GM19238 (cell line): Measurements from ENCODE around the gene NARF.
A peak's percentile ranks its signal among the peaks of the same experiment; 100 is the strongest.
"Not testable (repeated sequence)": the region's sequence is repeated elsewhere in the genome, so short reads cannot be mapped to it uniquely, and the experiment has no call there.

Experiments used
- DNase-seq: peaks from one replicate; pipeline ENCODE4 v3.0.0; 2011; ENCODE audit warnings: low spot score; ENCODE audit not compliant: insufficient read length

The NARF gene

GRCh38 chr17:82496529-82497434 lies 38.2 kb downstream of the NARF start:
- DNase-seq: peak; percentile 83

- DNase-seq: no peak
These were observed 39.2 kb downstream of the NARF start for GRCh38 chr17:82497483-82498405.

GRCh38 chr17:82502207-82502606 lies 43.7 kb downstream of the NARF start:
- no peak for DNase-seq

GRCh38 chr17:82503094-82503727 lies 44.7 kb downstream of the NARF start:
- DNase-seq: no peak

GRCh38 chr17:82503728-82504308 lies 45.3 kb downstream of the NARF start:
- no peak for DNase-seq

- no peak for DNase-seq
These were observed 46.8 kb downstream of the NARF start for GRCh38 chr17:82505296-82505695.

- peak; percentile 42 for DNase-seq
These were observed 47.9 kb downstream of the NARF start for GRCh38 chr17:82506402-82506801.

GRCh38 chr17:82507631-82508175 lies 49.2 kb downstream of the NARF start:
- DNase-seq: no peak

- not testable (repeated sequence) for DNase-seq
These were observed 53.1 kb downstream of the NARF start for GRCh38 chr17:82511642-82512041.

- DNase-seq: not testable (repeated sequence)
These were observed 55.3 kb downstream of the NARF start for GRCh38 chr17:82513864-82514263.

- DNase-seq: no peak
These were observed 58.8 kb downstream of the NARF start for GRCh38 chr17:82517230-82517865.

GRCh38 chr17:82518826-82519810 lies 60.6 kb downstream of the NARF start, which contains the start of gene FOXK2:
TSS of gene FOXK2 (plus strand) at chr17:82519732. CDS start at chr17:82519889, 157 bp downstream.
- DNase-seq: peak; percentile 100

GRCh38 chr17:82519971-82520903 lies 61.7 kb downstream of the NARF start:
- peak; percentile 30 for DNase-seq

GRCh38 chr17:82524540-82524939 lies 66.0 kb downstream of the NARF start:
- DNase-seq: no peak

- DNase-seq: no peak
These were observed 67.2 kb downstream of the NARF start for GRCh38 chr17:82525712-82526111.

GRCh38 chr17:82527898-82528297 lies 69.4 kb downstream of the NARF start:
- DNase-seq: no peak

- no peak for DNase-seq
These were observed 70.1 kb downstream of the NARF start for GRCh38 chr17:82528484-82529265.
